Epithelial cell of esophagus (primary cell): ENCODE results near the gene EZH1.
A peak's percentile ranks its signal among the peaks of the same experiment; 100 is the strongest.

ENCODE experiments used
- DNase-seq: peaks from one replicate; pipeline ENCODE4 v3.0.0; 2010; ENCODE audit warnings: low read depth
- H3K4me3 ChIP-seq: 2 replicates; pipeline ENCODE4 v1.5.1; 2011; ENCODE audit warnings: mild to moderate bottlenecking, low read length, control low read depth
- CTCF ChIP-seq: IDR thresholded peaks from 2 replicates; pipeline ENCODE4 v1.5.1; 2011; ENCODE audit warnings: low read depth, mild to moderate bottlenecking, low read length, control low read depth, inconsistent platforms; ENCODE audit not compliant: insufficient read depth; ENCODE audit errors: missing control alignments

Gene EZH1

DNA sequence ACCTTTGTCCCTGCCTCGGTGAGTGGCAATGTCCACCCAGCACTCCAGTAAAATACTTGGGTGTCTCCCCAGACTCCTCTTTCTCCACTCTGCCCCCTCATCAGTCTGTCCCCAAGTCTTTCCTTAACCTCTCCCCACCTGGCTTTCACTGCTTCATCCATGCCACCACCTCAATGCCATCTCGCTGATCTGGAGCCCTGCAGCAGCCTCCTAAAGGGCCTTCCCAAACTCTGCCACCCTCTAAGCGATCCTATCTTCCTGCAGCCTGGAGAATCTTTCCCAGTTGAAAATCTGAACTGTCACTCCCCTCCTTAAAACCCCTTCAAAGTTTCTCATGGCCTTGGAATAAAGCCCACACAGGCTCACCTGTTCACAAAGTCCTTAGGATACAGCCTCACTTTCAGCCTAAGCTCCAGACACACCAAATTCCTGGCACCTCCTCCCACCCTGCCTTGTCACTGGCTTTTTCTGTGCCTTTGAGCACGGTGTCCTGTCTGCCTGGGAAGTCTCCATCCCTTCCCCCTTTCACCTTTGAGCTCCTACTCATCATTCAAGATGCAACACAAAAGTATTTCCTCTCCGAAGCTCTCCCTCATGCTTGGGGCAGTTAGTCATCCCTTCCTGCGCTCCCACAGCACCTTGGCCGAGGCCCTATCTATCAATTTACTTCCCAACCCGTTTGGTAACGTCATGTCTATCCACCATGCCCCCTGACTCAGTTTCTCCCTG is 38.4 kb upstream of the EZH1 start:
- DNase-seq: peak; percentile 89
- no peak overlapping the region for H3K4me3 ChIP-seq
- TF ChIP-seq CTCF: no peak

DNA sequence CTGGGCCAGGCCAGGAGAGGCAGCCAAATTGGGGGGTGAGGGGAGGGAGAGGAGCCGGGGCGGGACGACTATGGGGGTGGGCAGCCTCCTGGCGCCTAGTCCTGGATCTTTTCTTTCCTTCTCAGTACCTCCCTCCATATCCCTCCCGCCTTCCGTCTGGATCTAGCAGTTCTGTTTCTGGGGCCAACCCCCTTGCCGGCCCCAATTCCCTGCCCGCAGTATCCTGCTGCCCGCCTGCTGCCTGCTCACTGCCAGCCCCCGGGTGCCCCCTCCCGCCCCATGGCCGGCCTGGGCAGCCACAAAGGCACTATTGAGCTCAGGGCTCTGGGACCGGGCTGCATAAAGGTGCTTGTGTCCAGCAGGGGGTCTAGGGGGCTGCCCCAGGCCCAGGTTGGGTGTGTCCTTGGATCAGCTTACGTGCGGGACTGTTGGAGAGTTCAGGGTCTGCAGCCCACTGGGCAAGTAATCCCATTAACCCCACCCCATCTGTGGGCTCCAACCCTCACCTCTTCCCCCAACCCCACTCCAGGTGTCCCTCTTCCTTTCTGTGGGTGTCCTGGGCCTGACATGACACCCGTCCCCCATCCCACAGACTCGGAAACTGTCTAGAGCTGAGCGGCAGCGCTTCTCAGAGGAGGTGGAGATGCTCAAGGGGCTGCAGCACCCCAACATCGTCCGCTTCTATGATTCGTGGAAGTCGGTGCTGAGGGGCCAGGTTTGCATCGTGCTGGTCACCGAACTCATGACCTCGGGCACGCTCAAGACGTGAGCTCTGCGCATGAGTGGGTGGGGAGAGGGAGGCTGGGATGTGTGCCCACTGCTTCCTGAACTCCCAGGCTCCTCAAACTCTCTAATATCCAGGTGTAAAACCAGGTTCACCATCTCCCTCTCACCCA is 37.6 kb upstream of the EZH1 start:
- H3K4me3 ChIP-seq: no peak overlapping the region
- DNase-seq: no peak
- no peak for TF ChIP-seq CTCF

DNA sequence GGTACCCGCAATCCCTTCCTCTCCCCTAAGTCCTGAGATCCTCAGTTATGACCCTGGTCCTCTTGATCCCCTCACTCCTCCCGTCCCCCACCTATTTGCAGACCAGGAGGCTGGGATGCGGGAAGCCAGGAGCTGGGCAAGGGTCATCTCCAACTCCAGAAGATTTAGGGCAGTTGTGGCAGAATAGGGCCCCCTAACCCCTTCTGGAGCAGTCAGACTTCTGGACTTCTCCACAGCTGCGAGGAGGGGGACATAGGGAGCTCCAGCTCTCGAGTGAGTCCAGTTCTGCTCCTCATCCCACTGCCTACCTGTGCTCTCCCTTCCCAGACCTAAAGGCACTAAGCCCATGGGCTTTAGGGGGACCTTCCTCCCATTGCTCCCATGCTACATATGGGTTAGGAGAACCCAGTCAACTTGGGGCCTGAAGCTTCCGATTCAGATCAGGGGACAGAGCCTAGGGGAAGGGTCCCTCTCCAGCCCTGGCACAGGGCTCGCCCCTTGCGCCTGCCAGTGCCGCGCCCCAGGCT is 36.9 kb upstream of the EZH1 start:
- TF ChIP-seq CTCF: no peak
- DNase-seq: no peak
- no peak overlapping the region for H3K4me3 ChIP-seq

- peak overlapping the region; percentile 13 for H3K4me3 ChIP-seq
- DNase-seq: no peak
- no peak for TF ChIP-seq CTCF
Measured at GRCh38 chr17:42780851-42781638, 36.2 kb upstream of the EZH1 start.

DNA sequence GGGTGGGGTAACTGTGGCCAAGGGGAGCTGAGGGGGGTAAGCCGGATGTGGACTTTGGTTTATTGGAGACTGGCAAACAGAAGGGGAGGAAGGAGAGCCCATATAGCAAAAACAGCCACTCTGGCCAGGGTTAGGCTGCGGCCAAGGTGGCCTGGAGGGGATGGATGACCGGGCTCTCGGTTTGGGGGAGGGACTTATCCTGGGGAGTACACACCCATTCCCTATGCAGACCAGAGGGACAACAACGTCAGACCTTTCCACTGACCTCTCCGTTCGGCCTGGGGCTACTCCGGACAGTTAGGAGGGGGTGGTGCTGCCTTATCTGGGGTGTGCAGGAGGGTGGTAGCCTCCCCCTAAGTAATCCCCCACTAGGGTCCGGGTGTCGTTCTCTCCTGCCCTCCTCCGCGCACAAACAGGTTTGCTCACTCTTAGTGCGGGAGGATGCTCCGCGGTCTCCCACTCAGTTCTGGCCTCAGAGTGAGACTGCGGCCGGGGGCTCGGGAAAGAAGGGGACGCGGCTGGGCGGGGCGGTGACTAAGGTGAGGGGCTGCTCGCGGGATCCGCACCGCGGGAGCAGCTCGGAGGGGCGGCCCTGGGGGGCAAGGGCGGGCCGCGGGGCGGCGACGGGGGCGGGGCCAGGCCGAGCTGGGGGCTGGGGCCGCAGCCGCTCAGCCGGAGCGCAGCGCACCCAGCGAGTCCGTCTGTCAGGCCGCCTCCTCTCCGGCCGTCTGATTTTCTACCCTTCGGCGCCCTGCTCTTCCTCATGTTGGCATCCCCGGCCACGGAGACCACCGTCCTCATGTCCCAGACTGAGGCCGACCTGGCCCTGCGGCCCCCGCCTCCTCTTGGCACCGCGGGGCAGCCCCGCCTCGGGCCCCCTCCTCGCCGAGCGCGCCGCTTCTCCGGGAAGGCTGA is 35.4 kb upstream of the EZH1 start, which contains the start of gene WNK4:
TSS of gene WNK4 (plus strand) at position 675 of the 915 bp plus-strand sequence. CDS start at position 764, 89 bp downstream.
- TF ChIP-seq CTCF: no peak
- no peak for DNase-seq
- peak within 1 kb of the TSS; percentile 13 for H3K4me3 ChIP-seq
